Diencephalon (tissue), 1 donor: Measurements from ENCODE around the gene ATG5. TPM values are rescaled to one million over a fixed set of nuclear protein-coding genes. Genes with fewer than 3 reads are reported as not detected.

Experiments used
- small RNA-seq: library from RNA; depleted of rRNA; stranded (forward); fragments of <200 nt; gene quantifications from one replicate; pipeline ENCODE3, GENCODE V24; 2014
- total RNA-seq: library from RNA; depleted of rRNA; stranded (reverse); fragments of >200 nt; gene quantifications from one replicate; pipeline ENCODE4 v1.2.3, GENCODE V29; 2014

ATG5 gene
- 74.5 TPM for total RNA-seq

DNA sequence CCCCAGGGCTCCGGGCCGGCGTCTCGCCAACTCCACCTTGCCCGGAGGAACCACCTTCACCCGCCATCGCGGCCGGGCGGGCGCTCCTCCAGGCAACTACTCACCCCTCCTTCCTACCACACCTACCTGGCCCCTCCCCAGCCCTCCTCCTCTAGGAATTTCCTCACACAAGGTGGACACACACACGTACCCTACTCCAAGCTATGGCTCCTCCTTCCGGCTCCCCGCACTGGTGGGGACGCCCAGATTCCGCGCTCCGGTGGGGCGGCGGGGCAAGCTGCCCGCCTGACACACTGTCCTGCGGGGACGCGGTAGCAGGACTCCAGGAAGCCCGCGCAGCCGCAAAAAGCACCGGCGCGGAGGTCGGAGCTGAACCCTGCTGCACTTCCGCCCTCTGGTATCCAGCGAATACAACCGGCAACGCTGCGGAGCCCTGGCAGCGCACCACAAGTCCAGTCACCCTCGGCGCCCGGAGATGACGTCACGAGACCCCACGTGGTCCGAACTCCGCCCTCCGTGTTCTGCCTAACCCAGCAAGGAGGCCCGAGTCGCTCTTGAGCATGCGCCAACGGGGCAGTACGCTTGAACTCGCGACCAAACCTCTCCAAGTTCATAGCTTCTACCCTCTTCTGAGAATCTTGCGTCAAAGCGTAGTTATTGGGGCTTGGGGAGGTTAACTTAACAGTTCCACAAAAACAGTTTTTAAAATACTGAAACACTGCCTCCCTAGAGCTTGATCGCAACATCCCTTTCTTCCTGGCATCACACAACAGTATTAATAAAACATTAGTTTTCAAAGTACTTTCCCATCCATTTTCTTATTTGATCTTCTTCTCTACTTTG, at the start of gene ATG5:
Gene ATG5, minus strand, starts transcription at position 425 of the 843 bp plus-strand sequence. CDS start 9,552 bp downstream, outside the sequence.

DNA sequence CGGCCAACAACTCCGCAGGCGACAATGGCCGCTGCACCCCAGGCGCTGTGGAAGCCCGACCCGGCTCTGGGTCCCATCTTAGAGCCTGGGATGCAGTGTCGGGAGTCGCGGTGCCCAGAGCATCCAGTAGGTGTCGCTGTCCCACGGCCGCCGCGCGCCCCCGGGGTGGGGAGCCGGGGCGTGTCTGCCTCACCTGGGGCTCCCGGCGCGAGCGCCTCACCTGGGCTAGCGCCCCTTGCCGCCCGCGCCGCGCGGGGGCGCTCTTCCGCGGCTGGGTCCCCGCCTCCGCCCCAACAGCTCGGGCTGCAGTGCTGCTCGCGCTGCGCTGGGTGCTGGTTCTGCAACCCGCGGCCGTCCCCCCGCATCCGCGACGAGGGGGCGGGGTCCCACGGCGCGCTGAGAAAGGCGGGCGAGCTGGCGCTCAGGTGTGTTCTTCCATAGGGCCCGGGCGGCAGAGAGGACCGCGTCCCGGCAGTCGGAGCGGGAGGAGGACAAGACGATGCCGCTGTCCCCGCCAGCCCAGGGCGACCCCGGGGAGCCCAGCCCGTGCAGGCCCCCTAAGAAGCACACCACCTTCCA, 34.9 kb upstream of the ATG5 start, which contains the start of gene CRYBG1:
Gene CRYBG1, plus strand, starts transcription at position 308 of the 579 bp plus-strand sequence. Its CDS starts 192 bp downstream, at position 500.

Small RNAs within 50 kb of the gene (small RNA-seq; reads per million reads assigned to genes)
- gene RF00015 (not detected), gene RN7SL47P (not detected), gene RNU6-344P (not detected)

Other genes starting within 250 kb of the ATG5 start
- 1.8 TPM for gene PRDM1, start 239.4 kb downstream of the ATG5 start, total RNA-seq
- 1.6 TPM for gene CRYBG1, start 35.0 kb upstream of the ATG5 start, total RNA-seq